Esophagus (tissue), 2 donors: ENCODE measurements around the gene SELENOV. TPM values are rescaled to one million over a fixed set of nuclear protein-coding genes. Genes with fewer than 3 reads are reported as not detected.

Experiments
- H3K27ac ChIP-seq, 2 donors: one replicate each; pipeline ENCODE4 v1.5.1; 2013; ENCODE audit warnings: low read depth in 2 of 2, mild to moderate bottlenecking in 2 of 2, inconsistent platforms in 1 of 2, low read length in 1 of 2, moderate library complexity in 1 of 2
- H3K27me3 ChIP-seq, 2 donors: one replicate each; pipeline ENCODE4 v1.6.1; 2013; ENCODE audit warnings: low read length in 2 of 2, control low read depth in 1 of 2, mild to moderate bottlenecking in 1 of 2; ENCODE audit not compliant: insufficient read depth in 2 of 2, control insufficient read depth in 1 of 2
- H3K36me3 ChIP-seq, 2 donors: one replicate each; pipeline ENCODE4 v1.6.1; 2013; ENCODE audit warnings: low read length in 1 of 2; ENCODE audit not compliant: control insufficient read depth in 2 of 2, insufficient read depth in 2 of 2
- H3K4me1 ChIP-seq, 2 donors: one replicate each; pipeline ENCODE4 v1.6.1; 2013; ENCODE audit warnings: low read length in 1 of 2; ENCODE audit not compliant: control insufficient read depth in 2 of 2, insufficient read depth in 2 of 2
- H3K4me3 ChIP-seq, 2 donors: one replicate each; pipeline ENCODE4 v1.5.1; 2013; ENCODE audit warnings: low read length in 2 of 2, mild to moderate bottlenecking in 2 of 2, low read depth in 1 of 2, moderate library complexity in 1 of 2
- H3K9me3 ChIP-seq, 2 donors: one replicate each; pipeline ENCODE4 v1.6.1; 2013; ENCODE audit warnings: mild to moderate bottlenecking in 2 of 2, low read depth in 1 of 2, low read length in 1 of 2, moderate library complexity in 1 of 2; ENCODE audit not compliant: control insufficient read depth in 2 of 2, insufficient read depth in 1 of 2
- WGBS, 2 donors: extraction: QIAGEN DNeasy Blood & Tissue Kit; methylation state at CpG; one replicate each; pipeline ENCODE4 v1.1.7; 2013; 5-methylcytosine and 5-hydroxymethylcytosine counted together
- polyA plus RNA-seq, 2 donors: library from polyadenylated mRNA; stranded (reverse); fragments of 200-250 nt; gene quantifications; one replicate each; pipeline ENCODE4 v1.2.3, GENCODE V29; 2013
- donor health status: healthy with polysubstance abuse.
- donor health status: Bipolar disorder and iron deficiency.

The SELENOV gene
- polyA plus RNA-seq, 2 donors = not detected

DNA sequence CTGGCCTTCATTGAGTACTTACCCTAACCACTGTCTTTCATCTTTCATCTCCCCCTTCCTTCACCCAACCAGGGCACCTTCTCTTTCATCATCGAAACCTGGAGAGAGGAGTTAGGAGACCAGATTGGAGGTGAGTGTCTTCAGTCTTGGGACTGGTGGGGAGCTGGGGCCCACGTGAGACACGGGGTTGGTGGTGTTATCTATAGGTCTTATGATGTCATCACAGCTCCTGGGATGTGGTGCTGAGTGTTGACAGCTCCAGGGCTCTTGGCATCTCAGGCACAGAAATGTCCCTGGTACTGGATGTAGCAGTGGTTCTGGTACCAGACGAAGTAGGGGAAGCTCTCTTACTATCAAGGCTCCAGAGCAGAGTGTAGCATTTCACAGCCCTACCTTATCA is 14.4 kb upstream of the SELENOV start:
- H3K36me3 ChIP-seq = no peaks in the 10 kb centered on the region

DNA sequence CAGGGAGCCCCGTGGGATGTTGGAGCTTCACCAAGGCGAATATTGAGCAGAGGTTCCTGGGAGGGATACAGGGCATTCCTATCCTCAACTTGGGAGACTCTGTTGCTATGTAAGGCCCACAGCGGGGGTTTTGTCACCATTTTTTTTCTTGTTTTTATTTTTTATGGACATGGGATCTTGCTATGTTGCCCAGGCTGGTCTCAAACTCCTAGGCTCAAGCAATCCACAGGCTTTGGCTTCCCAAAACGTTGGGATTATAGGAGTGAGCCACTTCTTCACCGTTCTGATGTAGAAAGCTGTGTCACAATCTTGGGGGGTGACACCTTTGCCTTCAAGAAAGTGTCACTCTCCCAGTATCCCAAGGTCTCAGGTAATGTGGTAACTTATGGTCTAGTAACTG is 13.6 kb upstream of the SELENOV start:
- Histone ChIP-seq H3K4me1 (peaks cover 3 to 4% of the 10 kb centered on the region in 2 donors), H3K4me3 (no peak overlapping the region), H3K36me3 (no peaks in the 10 kb centered on the region), H3K27ac (no peak overlapping the region), H3K27me3 (peaks cover 0 to 6% of the 10 kb centered on the region in 2 donors), H3K9me3 (peaks cover 0 to 2% of the 10 kb centered on the region in 2 donors)
- WGBS, 2 donors = 76% methylated on average over 5 of the region's 5 CpGs

More for the DNA sequence above, 14.4 kb upstream of the SELENOV start:
- Histone ChIP-seq H3K9me3 (peaks cover 0 to 2% of the 10 kb centered on the region in 2 donors), H3K27me3 (peaks cover 0 to 6% of the 10 kb centered on the region in 2 donors), H3K4me1 (peaks cover 3 to 4% of the 10 kb centered on the region in 2 donors), H3K4me3 (no peak overlapping the region), H3K27ac (no peak overlapping the region)
- WGBS, 2 donors = 51 to 60% methylated on average over 4 of the region's 4 CpGs

DNA sequence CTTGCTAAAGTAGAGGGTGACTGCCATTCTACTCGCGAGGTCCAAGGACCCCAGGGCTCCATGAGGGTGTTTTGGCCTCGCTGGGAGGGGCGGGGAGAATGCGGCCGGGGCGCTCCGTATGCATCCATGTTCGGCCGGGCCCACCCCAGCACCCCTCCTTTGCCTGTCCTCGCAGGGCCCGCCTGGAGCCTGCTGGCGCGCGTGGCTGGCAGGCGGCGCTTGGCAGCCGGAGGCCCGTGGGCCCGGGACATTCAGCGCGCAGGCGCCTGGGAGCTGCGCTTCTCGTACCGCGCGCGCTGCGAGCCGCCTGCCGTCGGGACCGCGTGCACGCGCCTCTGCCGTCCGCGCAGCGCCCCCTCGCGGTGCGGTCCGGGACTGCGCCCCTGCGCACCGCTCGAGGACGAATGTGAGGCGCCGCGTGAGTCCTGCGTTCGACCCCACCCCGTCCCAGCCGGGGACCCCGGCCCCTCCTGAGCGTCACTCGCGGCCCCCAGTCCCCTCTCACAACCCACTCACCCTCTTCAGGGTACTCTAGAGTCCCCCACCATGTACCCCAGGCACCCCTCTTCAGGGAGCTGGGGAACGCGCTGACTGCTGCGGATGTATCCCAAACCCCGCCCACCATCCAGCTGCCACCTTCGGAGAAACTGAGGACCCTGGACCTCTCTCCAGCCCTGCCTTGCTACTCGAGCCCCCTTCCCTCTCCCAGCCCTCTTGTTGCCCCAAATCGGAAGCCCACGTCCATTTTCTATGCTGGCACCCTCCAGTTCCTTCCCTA is 12.1 kb upstream of the SELENOV start:
- peaks cover 8 to 14% of the 10 kb centered on the region in 2 donors for H3K4me1 ChIP-seq
- no peaks in the 10 kb centered on the region for H3K36me3 ChIP-seq
- WGBS, 2 donors = 18 to 20% methylated on average over 51 to 69 of the region's 69 CpGs
- H3K27me3 ChIP-seq = peaks cover 0 to 12% of the 10 kb centered on the region in 2 donors
- no peak overlapping the region for H3K4me3 ChIP-seq
- peaks cover 0 to 4% of the 10 kb centered on the region in 2 donors for H3K9me3 ChIP-seq
- H3K27ac ChIP-seq = no peak overlapping the region

DNA sequence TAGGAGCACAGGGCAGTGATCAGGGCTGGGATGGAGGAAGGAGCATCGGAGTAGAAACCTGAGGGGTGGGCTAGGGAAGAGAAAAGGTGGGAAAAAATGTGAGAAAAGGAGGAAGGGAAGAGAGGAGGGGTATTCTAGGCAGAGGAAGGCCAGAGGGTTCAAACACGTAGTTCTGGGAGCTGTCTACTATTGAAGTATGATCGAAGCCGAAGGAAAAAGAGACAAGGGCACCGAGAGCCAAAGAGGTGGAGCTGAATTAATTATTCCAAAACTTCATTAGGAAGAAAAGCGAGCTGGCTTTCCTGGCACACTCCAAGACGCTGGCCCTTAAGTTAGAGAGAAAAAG is 8.4 kb upstream of the SELENOV start:
- Histone ChIP-seq H3K4me1 (peaks cover 7 to 12% of the 10 kb centered on the region in 2 donors), H3K36me3 (no peaks in the 10 kb centered on the region), H3K27me3 (peaks cover 0 to 15% of the 10 kb centered on the region in 2 donors), H3K27ac (no peak overlapping the region), H3K9me3 (peaks cover 0 to 4% of the 10 kb centered on the region in 2 donors), H3K4me3 (peak overlapping the region in 1 of 2 donors; percentile 46)
- 55 to 64% methylated on average over 7 of the region's 7 CpGs for WGBS, 2 donors

DNA sequence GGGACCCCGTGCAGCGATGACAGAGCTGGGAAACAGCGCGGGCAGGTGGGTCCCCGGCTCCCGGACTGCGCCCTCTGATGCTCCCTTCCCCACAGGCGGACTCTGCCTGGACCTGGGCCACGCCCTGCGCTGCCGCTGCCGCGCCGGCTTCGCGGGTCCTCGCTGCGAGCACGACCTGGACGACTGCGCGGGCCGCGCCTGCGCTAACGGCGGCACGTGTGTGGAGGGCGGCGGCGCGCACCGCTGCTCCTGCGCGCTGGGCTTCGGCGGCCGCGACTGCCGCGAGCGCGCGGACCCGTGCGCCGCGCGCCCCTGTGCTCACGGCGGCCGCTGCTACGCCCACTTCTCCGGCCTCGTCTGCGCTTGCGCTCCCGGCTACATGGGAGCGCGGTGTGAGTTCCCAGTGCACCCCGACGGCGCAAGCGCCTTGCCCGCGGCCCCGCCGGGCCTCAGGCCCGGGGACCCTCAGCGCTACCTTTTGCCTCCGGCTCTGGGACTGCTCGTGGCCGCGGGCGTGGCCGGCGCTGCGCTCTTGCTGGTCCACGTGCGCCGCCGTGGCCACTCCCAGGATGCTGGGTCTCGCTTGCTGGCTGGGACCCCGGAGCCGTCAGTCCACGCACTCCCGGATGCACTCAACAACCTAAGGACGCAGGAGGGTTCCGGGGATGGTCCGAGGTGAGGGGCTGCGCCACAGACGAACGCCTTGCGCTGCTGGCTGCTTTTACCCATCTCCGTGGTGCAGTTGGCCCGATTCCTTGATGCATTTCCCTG is 7.8 kb upstream of the SELENOV start:
- peaks cover 0 to 15% of the 10 kb centered on the region in 2 donors for H3K27me3 ChIP-seq

DNA sequence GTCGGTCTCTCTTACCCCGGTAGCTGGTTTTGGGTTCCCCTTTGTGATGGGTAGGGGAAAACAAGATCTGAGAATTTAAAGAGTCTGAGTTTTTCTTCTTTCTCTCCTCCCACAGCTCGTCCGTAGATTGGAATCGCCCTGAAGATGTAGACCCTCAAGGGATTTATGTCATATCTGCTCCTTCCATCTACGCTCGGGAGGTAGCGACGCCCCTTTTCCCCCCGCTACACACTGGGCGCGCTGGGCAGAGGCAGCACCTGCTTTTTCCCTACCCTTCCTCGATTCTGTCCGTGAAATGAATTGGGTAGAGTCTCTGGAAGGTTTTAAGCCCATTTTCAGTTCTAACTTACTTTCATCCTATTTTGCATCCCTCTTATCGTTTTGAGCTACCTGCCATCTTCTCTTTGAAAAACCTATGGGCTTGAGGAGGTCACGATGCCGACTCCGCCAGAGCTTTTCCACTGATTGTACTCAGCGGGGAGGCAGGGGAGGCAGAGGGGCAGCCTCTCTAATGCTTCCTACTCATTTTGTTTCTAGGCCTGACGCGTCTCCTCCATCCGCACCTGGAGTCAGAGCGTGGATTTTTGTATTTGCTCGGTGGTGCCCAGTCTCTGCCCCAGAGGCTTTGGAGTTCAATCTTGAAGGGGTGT is 7.1 kb upstream of the SELENOV start:
- H3K9me3 ChIP-seq = peaks cover 0 to 4% of the 10 kb centered on the region in 2 donors
- peaks cover 0 to 15% of the 10 kb centered on the region in 2 donors for H3K27me3 ChIP-seq
- WGBS, 2 donors = 42 to 43% methylated on average over 24 of the region's 24 CpGs
- peaks cover 7 to 12% of the 10 kb centered on the region in 2 donors for H3K4me1 ChIP-seq
- no peak overlapping the region for H3K27ac ChIP-seq
- no peaks in the 10 kb centered on the region for H3K36me3 ChIP-seq
- peak overlapping the region in 1 of 2 donors; percentile 46 for H3K4me3 ChIP-seq

More for the DNA sequence above, 7.8 kb upstream of the SELENOV start:
- H3K4me1 ChIP-seq = peaks cover 7 to 12% of the 10 kb centered on the region in 2 donors
- H3K36me3 ChIP-seq = no peaks in the 10 kb centered on the region
- peak overlapping the region; percentile 36 to 46 for H3K4me3 ChIP-seq
- 2 to 5% methylated on average over 82 to 96 of the region's 96 CpGs for WGBS, 2 donors
- peaks cover 0 to 4% of the 10 kb centered on the region in 2 donors for H3K9me3 ChIP-seq
- no peak overlapping the region for H3K27ac ChIP-seq

DNA sequence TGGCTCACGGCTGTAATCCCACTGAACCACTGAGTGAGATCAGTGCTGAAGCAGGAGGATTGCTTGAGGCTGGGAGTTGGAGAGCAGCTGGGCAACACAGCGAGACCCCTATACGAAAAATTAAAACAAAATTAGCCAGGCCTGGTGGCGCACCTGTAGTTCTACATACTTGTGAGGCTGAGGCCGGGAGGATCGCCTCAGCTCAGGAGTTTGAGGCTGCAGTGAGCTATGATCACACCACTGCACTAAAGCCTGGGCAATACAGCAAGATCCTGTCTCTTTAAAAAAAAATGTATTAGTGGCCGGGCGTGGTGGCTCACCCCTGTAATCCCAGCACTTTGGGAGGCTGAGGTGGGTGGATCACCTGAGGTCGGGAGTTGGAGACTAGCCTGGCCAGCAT is 6.3 kb upstream of the SELENOV start:
- Histone ChIP-seq H3K27ac (no peak overlapping the region), H3K27me3 (peaks cover 0 to 15% of the 10 kb centered on the region in 2 donors), H3K9me3 (peaks cover 0 to 2% of the 10 kb centered on the region in 2 donors), H3K4me1 (peaks cover 7 to 10% of the 10 kb centered on the region in 2 donors), H3K36me3 (no peaks in the 10 kb centered on the region), H3K4me3 (no peak overlapping the region)
- 86 to 90% methylated on average over 9 of the region's 9 CpGs for WGBS, 2 donors

DNA sequence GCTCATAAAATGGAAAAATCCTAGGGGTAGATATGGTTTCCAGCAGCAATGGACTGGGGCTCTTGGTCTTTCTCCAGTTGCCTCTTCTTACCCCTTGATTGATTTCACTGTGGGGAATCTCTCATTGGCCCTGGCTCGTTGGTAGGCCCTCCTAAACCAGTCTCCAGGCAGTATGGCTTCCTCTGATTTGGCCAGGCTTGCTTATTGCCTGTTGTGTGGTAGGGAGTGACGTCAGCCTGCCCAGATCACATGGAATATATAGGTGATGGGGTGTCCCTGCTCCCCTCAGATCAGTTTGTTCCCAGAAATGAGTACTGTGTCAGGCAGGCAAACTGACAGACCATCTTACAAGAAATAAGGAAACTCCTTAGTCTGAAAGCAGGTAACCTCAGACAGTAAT is 5.7 kb upstream of the SELENOV start:
- Histone ChIP-seq H3K27ac (no peak overlapping the region), H3K9me3 (peaks cover 0 to 2% of the 10 kb centered on the region in 2 donors), H3K4me3 (no peak overlapping the region), H3K27me3 (peaks cover 0 to 20% of the 10 kb centered on the region in 2 donors), H3K36me3 (no peaks in the 10 kb centered on the region), H3K4me1 (peaks cover 7 to 10% of the 10 kb centered on the region in 2 donors)
- 52 to 56% methylated on average over 2 of the region's 2 CpGs for WGBS, 2 donors

DNA sequence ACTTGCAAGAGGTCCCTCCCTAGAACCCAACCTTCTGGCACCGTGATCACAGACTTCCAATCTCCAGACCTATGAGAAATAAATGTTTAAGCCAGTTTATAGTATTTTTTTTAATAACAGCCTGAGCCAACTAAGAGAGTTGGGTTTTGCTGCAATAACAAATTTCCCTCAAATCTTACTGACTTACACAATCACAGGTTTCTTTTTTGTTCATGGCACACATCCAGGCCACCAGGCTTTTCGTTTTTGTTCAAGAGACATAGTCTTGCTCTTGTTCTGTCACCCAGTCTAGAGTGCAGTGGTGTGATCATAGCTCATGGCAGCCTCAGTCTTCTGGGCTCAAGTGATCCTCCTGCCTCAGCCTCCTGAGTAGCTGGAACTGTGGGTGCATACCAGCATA is 2.0 kb upstream of the SELENOV start:
- 53% methylated on average over 2 of the region's 2 CpGs for WGBS, 2 donors
- peaks cover 6 to 11% of the 10 kb centered on the region in 2 donors for H3K4me1 ChIP-seq
- H3K27ac ChIP-seq = no peak overlapping the region
- H3K4me3 ChIP-seq = no peak overlapping the region
- peaks cover 0 to 33% of the 10 kb centered on the region in 2 donors for H3K27me3 ChIP-seq
- H3K9me3 ChIP-seq = peaks cover 0 to 2% of the 10 kb centered on the region in 2 donors
- no peaks in the 10 kb centered on the region for H3K36me3 ChIP-seq
